ENCODE measurements around the gene MIEN1. TPM values are rescaled to one million over a fixed set of nuclear protein-coding genes. Genes with fewer than 3 reads are reported as not detected.
A peak's percentile ranks its signal among the peaks of the same experiment; 100 is the strongest.

The MIEN1 gene
- total and polyA plus RNA-seq, 2 of the 13 experiments (the other 11 are each of a cell fraction or from before 2014, with no cell fraction given), result 40.6 to 56.6 TPM

GRCh38 chr17:39739885-39740356, 9.6 kb upstream of the MIEN1 start (continued):
- TF ChIP-seq ZNF446 (CRISPR knock-in tag; IDR thresholded peaks at IDR 0.05), result no peak; the same call in 1 of the 2 replicates
- no peak for TF ChIP-seq ZNF232 (CRISPR knock-in tag; IDR thresholded peaks at IDR 0.05; ENCODE audit: borderline replicate concordance)
- no peak for TF ChIP-seq ZNF44 (CRISPR knock-in tag; IDR thresholded peaks at IDR 0.05)
- TF ChIP-seq AFF4 (CRISPR knock-in tag; IDR thresholded peaks at IDR 0.05), result no peak; the same call in 1 of the 2 replicates
- TF ChIP-seq ZNF788 (CRISPR knock-in tag; IDR thresholded peaks at IDR 0.05; ENCODE audit: borderline replicate concordance), result no peak
- TF ChIP-seq KDM6A (CRISPR knock-in tag; IDR thresholded peaks at IDR 0.05; ENCODE audit: low read depth), result no peak
- no peak for TF ChIP-seq YY1 (IDR thresholded peaks at IDR 0.05; ENCODE audit: insufficient read depth, insufficient replicate concordance, low read depth, low read length)
- TF ChIP-seq THAP7 (CRISPR knock-in tag; IDR thresholded peaks at IDR 0.05), result no peak
- TF ChIP-seq SMYD3 (CRISPR knock-in tag; IDR thresholded peaks at IDR 0.05), result 0 out of 2 replicates have a peak, but pooled peaks have one; percentile 43
- no peak for TF ChIP-seq ZNF354B (CRISPR knock-in tag; IDR thresholded peaks at IDR 0.05)
- TF ChIP-seq ZNF781 (CRISPR knock-in tag; IDR thresholded peaks at IDR 0.05; ENCODE audit: borderline replicate concordance, not compliant biosample characterization), result peak; percentile 7
- no peak; the same call in 1 of the 2 replicates for TF ChIP-seq PAF1 (CRISPR knock-in tag; IDR thresholded peaks at IDR 0.05)
- TF ChIP-seq ZNF567 (CRISPR knock-in tag; IDR thresholded peaks at IDR 0.05; ENCODE audit: borderline replicate concordance), result no peak; the same call in 1 of the 2 replicates
- 0 out of 2 replicates have a peak, but pooled peaks have one; percentile 0 for TF ChIP-seq ZNF740 (CRISPR knock-in tag; IDR thresholded peaks at IDR 0.05)
- 0 out of 2 replicates have a peak, but pooled peaks have one; percentile 9 for TF ChIP-seq ZNF775 (CRISPR knock-in tag; IDR thresholded peaks at IDR 0.05; ENCODE audit: borderline replicate concordance)
- no peak for TF ChIP-seq PHB2 (IDR thresholded peaks at IDR 0.05; ENCODE audit: partially characterized antibody)
- TF ChIP-seq CREB1 (IDR thresholded peaks at IDR 0.05), result no peak
- TF ChIP-seq CREB1 (CRISPR knock-in tag; IDR thresholded peaks at IDR 0.05), result no peak
- no peak for TF ChIP-seq ZNF451 (CRISPR knock-in tag; IDR thresholded peaks at IDR 0.05)
- no peak for TF ChIP-seq FOXO1 (CRISPR knock-in tag; IDR thresholded peaks at IDR 0.05)
- peak; percentile 33 for TF ChIP-seq THAP8 (CRISPR knock-in tag; IDR thresholded peaks at IDR 0.05; ENCODE audit: borderline replicate concordance)
- no peak for TF ChIP-seq ZNF292 (CRISPR knock-in tag; IDR thresholded peaks at IDR 0.05; ENCODE audit: borderline replicate concordance, low read depth)
- TF ChIP-seq SATB2 (CRISPR knock-in tag; IDR thresholded peaks at IDR 0.05), result no peak
- no peak for TF ChIP-seq ZGPAT (CRISPR knock-in tag; IDR thresholded peaks at IDR 0.05)
- no peak for TF ChIP-seq ETV5 (CRISPR knock-in tag; IDR thresholded peaks at IDR 0.05; ENCODE audit: borderline replicate concordance)

Measured in HepG2 (cell line).